ENCODE data around the gene PHACTR3.
A peak's percentile ranks its signal among the peaks of the same experiment; 100 is the strongest.

PHACTR3 gene

DNA sequence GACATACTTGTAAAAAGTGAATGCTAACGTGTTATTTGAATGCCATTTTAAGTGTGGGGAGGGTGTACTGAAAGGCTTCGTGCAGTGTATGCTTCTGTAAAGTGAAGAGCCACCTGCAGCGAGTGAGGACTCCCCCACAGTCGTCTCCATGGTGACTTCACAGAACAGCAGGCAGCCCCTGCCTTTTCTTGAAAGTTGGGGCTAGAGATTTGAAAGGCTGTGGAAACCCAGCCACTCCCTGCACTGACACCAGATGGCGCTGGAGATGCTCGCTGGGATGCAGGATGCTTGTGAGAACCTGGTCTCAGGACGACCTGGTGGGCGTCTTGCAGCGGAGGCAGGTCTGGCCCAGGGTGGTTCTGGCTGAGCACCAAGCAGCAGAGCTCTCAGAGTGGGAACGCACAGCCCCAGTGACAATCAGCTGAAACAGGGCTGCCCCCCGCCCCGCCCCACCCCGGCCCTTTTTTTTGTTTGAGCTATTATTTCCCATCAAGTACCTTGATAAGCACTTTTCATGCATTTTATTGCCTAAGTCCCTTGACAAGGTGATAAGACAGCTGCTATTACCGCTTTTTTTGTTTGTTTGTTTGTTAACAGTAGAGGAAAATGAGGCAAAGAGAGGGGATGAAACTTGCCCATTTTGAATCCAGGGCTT lies 178.8 kb downstream of the PHACTR3 start:
- Histone ChIP-seq H3K4me1 (ENCODE audit: control insufficient read depth in 1 of 2, insufficient read depth in 2 of 2, low read length in 2 of 2) (no peaks in the 10 kb centered on the region), H3K4me2 (ENCODE audit: low read length) (no peak overlapping the region), H4K8ac (ENCODE audit: low read depth, low read length) (no peak overlapping the region), H3K4ac (ENCODE audit: low read depth, low read length) (no peak overlapping the region), H3K4me3 (ENCODE audit: low read depth, low read length) (no peak overlapping the region), H3K23ac (ENCODE audit: low read length) (no peak overlapping the region), H4K91ac (ENCODE audit: low read depth, low read length) (no peak overlapping the region), H3K18ac (ENCODE audit: low read length) (no peak overlapping the region), H3K79me1 (ENCODE audit: low read length) (no peaks in the 10 kb centered on the region), H4K12ac (ENCODE audit: low read depth, low read length) (no peak overlapping the region), H3K27ac (ENCODE audit: low read depth, low read length) (no peak overlapping the region), H3K14ac (ENCODE audit: low read length) (no peak overlapping the region), H3K79me2 (ENCODE audit: control insufficient read depth, insufficient read depth, low read length, poor library complexity) (no peaks in the 10 kb centered on the region), H2AK5ac (ENCODE audit: low read length) (no peak overlapping the region), H2BK5ac (ENCODE audit: low read depth, low read length, poor library complexity) (no peak overlapping the region), H2BK12ac (ENCODE audit: low read length) (no peak overlapping the region), H3K27me3 (ENCODE audit: insufficient read depth, low read length) (no peaks in the 10 kb centered on the region), H3K9ac (ENCODE audit: low read length) (no peak overlapping the region), H2AFZ (ENCODE audit: insufficient read depth, low read length, poor library complexity) (no peak overlapping the region), H3K36me3 (ENCODE audit: control insufficient read depth in 1 of 2, insufficient read depth in 2 of 2, low read length in 2 of 2) (no peaks in the 10 kb centered on the region), H2BK120ac (ENCODE audit: insufficient read depth, low read length, poor library complexity) (no peak overlapping the region), H3K9me3 (ENCODE audit: insufficient read depth, low read depth, low read length) (peaks cover 3% of the 10 kb centered on the region)
- DNase-seq, result peak; percentile 14 to 60
- WGBS (ENCODE audit: extremely low coverage, insufficient coverage, insufficient read length), result no CpG with 5 or more reads among the region's 14 CpGs

DNA sequence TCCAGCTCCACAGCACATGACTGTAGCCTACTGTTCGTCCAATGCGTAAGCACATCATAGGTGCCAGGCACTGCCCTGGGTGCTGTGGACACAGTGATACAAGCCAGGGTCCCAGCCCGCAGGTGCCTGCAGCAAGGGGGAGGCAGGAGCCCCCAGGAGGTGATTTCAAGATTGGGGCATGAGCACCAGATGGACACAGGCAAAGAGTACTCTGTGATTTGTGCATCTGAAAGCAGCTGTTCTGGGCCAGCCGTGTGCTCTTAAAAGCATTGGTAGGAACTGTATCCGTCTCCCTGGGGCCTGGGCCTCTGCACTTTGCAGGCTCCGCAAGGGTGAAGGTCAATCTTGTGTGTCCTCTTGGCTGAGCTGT lies 179.3 kb downstream of the PHACTR3 start:
- Histone ChIP-seq H3K79me2 (ENCODE audit: control insufficient read depth, insufficient read depth, low read length, poor library complexity) (no peaks in the 10 kb centered on the region), H3K9ac (ENCODE audit: low read length) (no peak overlapping the region), H3K18ac (ENCODE audit: low read length) (no peak overlapping the region), H3K14ac (ENCODE audit: low read length) (no peak overlapping the region), H2BK120ac (ENCODE audit: insufficient read depth, low read length, poor library complexity) (no peak overlapping the region), H3K27ac (ENCODE audit: low read depth, low read length) (no peak overlapping the region), H3K27me3 (ENCODE audit: insufficient read depth, low read length) (no peaks in the 10 kb centered on the region), H4K12ac (ENCODE audit: low read depth, low read length) (no peak overlapping the region), H3K4me2 (ENCODE audit: low read length) (no peak overlapping the region), H4K91ac (ENCODE audit: low read depth, low read length) (no peak overlapping the region), H3K4me3 (ENCODE audit: low read depth, low read length) (no peak overlapping the region), H4K8ac (ENCODE audit: low read depth, low read length) (no peak overlapping the region), H3K79me1 (ENCODE audit: low read length) (no peaks in the 10 kb centered on the region), H3K23ac (ENCODE audit: low read length) (no peak overlapping the region), H3K36me3 (ENCODE audit: control insufficient read depth in 1 of 2, insufficient read depth in 2 of 2, low read length in 2 of 2) (no peaks in the 10 kb centered on the region), H2BK5ac (ENCODE audit: low read depth, low read length, poor library complexity) (no peak overlapping the region), H2AFZ (ENCODE audit: insufficient read depth, low read length, poor library complexity) (no peak overlapping the region), H2AK5ac (ENCODE audit: low read length) (no peak overlapping the region), H3K9me3 (ENCODE audit: insufficient read depth, low read depth, low read length) (peaks cover 3% of the 10 kb centered on the region), H3K4me1 (ENCODE audit: control insufficient read depth in 1 of 2, insufficient read depth in 2 of 2, low read length in 2 of 2) (no peaks in the 10 kb centered on the region), H2BK12ac (ENCODE audit: low read length) (no peak overlapping the region), H3K4ac (ENCODE audit: low read depth, low read length) (no peak overlapping the region)
- no peak for DNase-seq
- no CpG with 5 or more reads among the region's 6 CpGs for WGBS (ENCODE audit: extremely low coverage, insufficient coverage, insufficient read length)

DNA sequence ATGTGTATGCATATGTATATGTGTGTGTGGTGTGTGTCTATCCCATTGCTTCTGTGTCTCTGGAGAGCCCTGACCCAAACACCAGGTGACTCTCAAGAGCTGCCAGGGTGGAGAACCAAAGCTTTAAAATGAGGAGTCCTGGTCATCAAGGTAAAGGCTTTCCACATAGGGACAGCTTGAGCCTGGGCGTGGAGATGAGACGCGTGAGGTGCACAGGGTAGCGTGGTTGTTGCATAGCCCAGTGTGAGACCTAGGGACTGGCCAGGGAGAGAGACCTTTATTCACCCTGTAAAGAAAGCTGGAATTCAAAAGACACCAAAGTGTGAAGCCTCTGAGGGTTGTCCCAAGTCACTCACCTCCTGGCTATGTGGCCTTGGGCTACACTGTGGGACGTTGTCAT lies 180.0 kb downstream of the PHACTR3 start:
- Histone ChIP-seq H2BK120ac (ENCODE audit: insufficient read depth, low read length, poor library complexity) (no peak overlapping the region), H3K79me2 (ENCODE audit: control insufficient read depth, insufficient read depth, low read length, poor library complexity) (no peaks in the 10 kb centered on the region), H3K27ac (ENCODE audit: low read depth, low read length) (no peak overlapping the region), H3K4me2 (ENCODE audit: low read length) (no peak overlapping the region), H2BK5ac (ENCODE audit: low read depth, low read length, poor library complexity) (no peak overlapping the region), H3K4me1 (ENCODE audit: control insufficient read depth in 1 of 2, insufficient read depth in 2 of 2, low read length in 2 of 2) (no peaks in the 10 kb centered on the region), H4K8ac (ENCODE audit: low read depth, low read length) (no peak overlapping the region), H3K18ac (ENCODE audit: low read length) (no peak overlapping the region), H2AK5ac (ENCODE audit: low read length) (no peak overlapping the region), H3K9ac (ENCODE audit: low read length) (no peak overlapping the region), H3K4me3 (ENCODE audit: low read depth, low read length) (no peak overlapping the region), H3K9me3 (ENCODE audit: insufficient read depth, low read depth, low read length) (peaks cover 3% of the 10 kb centered on the region), H4K91ac (ENCODE audit: low read depth, low read length) (no peak overlapping the region), H3K23ac (ENCODE audit: low read length) (no peak overlapping the region), H3K27me3 (ENCODE audit: insufficient read depth, low read length) (no peaks in the 10 kb centered on the region), H4K12ac (ENCODE audit: low read depth, low read length) (no peak overlapping the region), H2BK12ac (ENCODE audit: low read length) (no peak overlapping the region), H3K14ac (ENCODE audit: low read length) (no peak overlapping the region), H3K4ac (ENCODE audit: low read depth, low read length) (no peak overlapping the region), H3K36me3 (ENCODE audit: control insufficient read depth in 1 of 2, insufficient read depth in 2 of 2, low read length in 2 of 2) (no peaks in the 10 kb centered on the region), H2AFZ (ENCODE audit: insufficient read depth, low read length, poor library complexity) (no peak overlapping the region), H3K79me1 (ENCODE audit: low read length) (no peaks in the 10 kb centered on the region)
- no peak for DNase-seq
- no CpG with 5 or more reads among the region's 5 CpGs for WGBS (ENCODE audit: extremely low coverage, insufficient coverage, insufficient read length)

DNA sequence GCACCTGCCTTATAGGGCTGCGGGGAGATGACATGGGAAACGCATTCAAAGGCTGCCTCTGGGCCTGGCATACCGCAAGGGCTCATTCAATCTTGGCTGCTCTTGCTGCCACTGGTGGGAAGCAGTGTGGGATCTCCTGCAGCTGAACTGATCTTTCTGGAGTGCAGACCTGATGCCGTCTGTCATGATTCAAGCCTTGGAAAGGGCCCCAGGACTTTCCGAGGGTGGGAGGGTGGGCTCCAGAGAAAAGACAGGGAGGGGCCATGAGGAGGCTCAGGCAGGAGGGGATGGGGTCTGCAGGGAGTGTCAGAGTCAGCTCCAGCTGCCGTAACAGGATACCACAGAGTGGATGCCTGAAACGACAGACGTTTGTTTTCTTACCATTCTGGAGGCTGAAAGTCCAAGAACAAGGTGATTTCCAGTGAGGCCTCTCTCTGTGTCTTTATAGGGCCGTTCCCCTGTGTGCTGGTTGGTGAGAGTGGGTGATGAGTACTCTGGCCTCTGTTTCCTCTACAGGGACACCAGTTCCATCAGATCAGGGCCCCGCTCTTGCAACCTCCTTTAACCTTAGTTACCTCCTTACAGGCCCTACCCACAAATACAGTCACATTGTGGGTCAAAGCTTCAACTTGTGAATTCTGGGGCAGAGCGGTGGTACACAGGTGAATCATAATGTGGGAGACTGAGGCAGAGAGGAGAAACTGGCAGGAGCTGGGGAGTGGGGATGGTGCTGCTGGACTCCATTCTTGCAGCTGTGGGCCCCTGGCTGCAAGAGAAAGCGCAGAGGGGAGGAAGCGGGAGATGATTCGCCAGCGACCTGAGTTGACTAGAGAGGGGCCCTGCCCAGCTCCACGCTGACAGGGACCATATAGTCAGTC lies 180.7 kb downstream of the PHACTR3 start:
- Histone ChIP-seq H3K4me3 (ENCODE audit: low read depth, low read length) (no peak overlapping the region), H3K4ac (ENCODE audit: low read depth, low read length) (no peak overlapping the region), H2BK12ac (ENCODE audit: low read length) (no peak overlapping the region), H3K9me3 (ENCODE audit: insufficient read depth, low read depth, low read length) (peaks cover 3% of the 10 kb centered on the region), H3K4me1 (ENCODE audit: control insufficient read depth in 1 of 2, insufficient read depth in 2 of 2, low read length in 2 of 2) (no peaks in the 10 kb centered on the region), H3K18ac (ENCODE audit: low read length) (no peak overlapping the region), H3K23ac (ENCODE audit: low read length) (no peak overlapping the region), H2AK5ac (ENCODE audit: low read length) (no peak overlapping the region), H3K36me3 (ENCODE audit: control insufficient read depth in 1 of 2, insufficient read depth in 2 of 2, low read length in 2 of 2) (no peaks in the 10 kb centered on the region), H4K12ac (ENCODE audit: low read depth, low read length) (no peak overlapping the region), H4K91ac (ENCODE audit: low read depth, low read length) (no peak overlapping the region), H3K14ac (ENCODE audit: low read length) (no peak overlapping the region), H3K79me2 (ENCODE audit: control insufficient read depth, insufficient read depth, low read length, poor library complexity) (no peaks in the 10 kb centered on the region), H4K8ac (ENCODE audit: low read depth, low read length) (no peak overlapping the region), H3K9ac (ENCODE audit: low read length) (no peak overlapping the region), H3K4me2 (ENCODE audit: low read length) (no peak overlapping the region), H2BK120ac (ENCODE audit: insufficient read depth, low read length, poor library complexity) (no peak overlapping the region), H2AFZ (ENCODE audit: insufficient read depth, low read length, poor library complexity) (no peak overlapping the region), H3K79me1 (ENCODE audit: low read length) (no peaks in the 10 kb centered on the region), H3K27me3 (ENCODE audit: insufficient read depth, low read length) (no peaks in the 10 kb centered on the region), H3K27ac (ENCODE audit: low read depth, low read length) (no peak overlapping the region), H2BK5ac (ENCODE audit: low read depth, low read length, poor library complexity) (no peak overlapping the region)
- no CpG with 5 or more reads among the region's 16 CpGs for WGBS (ENCODE audit: extremely low coverage, insufficient coverage, insufficient read length)
- no peak for DNase-seq
